H9 (cell line): ENCODE results near the gene AARS1. TPM values are rescaled to one million over a fixed set of nuclear protein-coding genes. Genes with fewer than 3 reads are reported as not detected.
"Not testable (repeated sequence)": the region's sequence is repeated elsewhere in the genome, so short reads cannot be mapped to it uniquely, and the experiment has no call there.

Experiments
- DNase-seq: peaks from one replicate; pipeline ENCODE4 v3.0.0-alpha.2; 2017
- H2AFZ ChIP-seq: one replicate; pipeline ENCODE4 v1.6.1; 2013; ENCODE audit warnings: mild to moderate bottlenecking, low read length, control low read depth, moderate library complexity
- H2AK5ac ChIP-seq: 2 replicates; pipeline ENCODE4 v1.6.1; 2013; ENCODE audit warnings: low read length, control low read depth, mixed read lengths; ENCODE audit not compliant: insufficient read length
- H2BK120ac ChIP-seq: one replicate; pipeline ENCODE4 v1.6.1; 2013; ENCODE audit warnings: low read depth, mild to moderate bottlenecking, low read length, control low read depth, inconsistent platforms; ENCODE audit not compliant: poor library complexity, severe bottlenecking
- H2BK12ac ChIP-seq: 2 replicates; pipeline ENCODE4 v1.6.1; 2013; ENCODE audit warnings: low read length, control low read depth, mixed read lengths, low read depth; ENCODE audit not compliant: insufficient read length
- H2BK15ac ChIP-seq: 2 replicates; pipeline ENCODE4 v1.6.1; 2013; ENCODE audit warnings: low read depth, low read length, control low read depth
- H2BK20ac ChIP-seq: one replicate; pipeline ENCODE4 v1.6.1; 2013; ENCODE audit warnings: low read depth, mild to moderate bottlenecking, low read length, control low read depth, inconsistent platforms; ENCODE audit not compliant: poor library complexity, severe bottlenecking
- H2BK5ac ChIP-seq: 2 replicates; pipeline ENCODE4 v1.6.1; 2013; ENCODE audit warnings: low read length, control low read depth, mixed read lengths; ENCODE audit not compliant: insufficient read length
- H3K14ac ChIP-seq: 2 replicates; pipeline ENCODE4 v1.6.1; 2013; ENCODE audit warnings: low read length, control low read depth; ENCODE audit not compliant: insufficient read depth
- H3K18ac ChIP-seq: 2 replicates; pipeline ENCODE4 v1.6.1; 2013; ENCODE audit warnings: low read depth, mild to moderate bottlenecking, mixed read lengths, low read length, control low read depth; ENCODE audit not compliant: insufficient read length
- H3K23ac ChIP-seq: 2 replicates; pipeline ENCODE4 v1.6.1; 2013; ENCODE audit warnings: low read length, control low read depth, mixed read lengths, low read depth; ENCODE audit not compliant: insufficient read length
- H3K23me2 ChIP-seq: 2 replicates; pipeline ENCODE4 v1.6.1; 2013; ENCODE audit warnings: low read depth, mild to moderate bottlenecking, mixed read lengths, low read length, control low read depth; ENCODE audit not compliant: insufficient read length, poor library complexity, severe bottlenecking
- H3K27ac ChIP-seq: 2 replicates; pipeline ENCODE4 v1.5.1; 2013; ENCODE audit warnings: low read length, control low read depth, mixed read lengths, low read depth; ENCODE audit not compliant: insufficient read length
- H3K27me3 ChIP-seq: 2 replicates; pipeline ENCODE4 v1.6.1; 2013; ENCODE audit warnings: low read length, control low read depth, inconsistent platforms; ENCODE audit not compliant: insufficient read depth
- H3K4ac ChIP-seq: 2 replicates; pipeline ENCODE4 v1.6.1; 2013; ENCODE audit warnings: low read depth, mild to moderate bottlenecking, control low read depth, inconsistent platforms, low read length, moderate library complexity
- H3K4me1 ChIP-seq: 2 replicates; pipeline ENCODE4 v1.6.1; 2013; ENCODE audit warnings: low read length, control low read depth, inconsistent platforms; ENCODE audit not compliant: insufficient read depth
- H3K4me2 ChIP-seq: 2 replicates; pipeline ENCODE4 v1.6.1; 2013; ENCODE audit warnings: low read length, control low read depth, mixed read lengths; ENCODE audit not compliant: insufficient read length, insufficient read depth
- H3K56ac ChIP-seq: 2 replicates; pipeline ENCODE4 v1.6.1; 2013; ENCODE audit warnings: low read depth, mild to moderate bottlenecking, mixed read lengths, low read length, control low read depth; ENCODE audit not compliant: insufficient read length
- H3K79me1 ChIP-seq: 2 replicates; pipeline ENCODE4 v1.6.1; 2013; ENCODE audit warnings: low read depth, mild to moderate bottlenecking, moderate library complexity, low read length, control low read depth, inconsistent platforms; ENCODE audit not compliant: insufficient read depth, poor library complexity, severe bottlenecking
- H3K79me2 ChIP-seq: 2 replicates; pipeline ENCODE4 v1.6.1; 2013; ENCODE audit warnings: low read length, control low read depth, inconsistent platforms; ENCODE audit not compliant: insufficient read depth
- H3K9ac ChIP-seq: 2 replicates; pipeline ENCODE4 v1.6.1; 2013; ENCODE audit warnings: low read length, control low read depth, mixed read lengths; ENCODE audit not compliant: insufficient read length; ENCODE audit errors: extremely low read depth
- H3K9me3 ChIP-seq: one replicate; pipeline ENCODE4 v1.6.1; 2013; ENCODE audit warnings: low read depth, low read length, inconsistent platforms; ENCODE audit not compliant: control insufficient read depth
- H3T11ph ChIP-seq: one replicate; pipeline ENCODE4 v1.6.1; 2013; ENCODE audit warnings: mild to moderate bottlenecking, low read length, control low read depth, inconsistent platforms
- H4K20me1 ChIP-seq: one replicate; pipeline ENCODE4 v1.6.1; 2013; ENCODE audit not compliant: control insufficient read depth, insufficient read length, insufficient read depth
- H4K5ac ChIP-seq: 2 replicates; pipeline ENCODE4 v1.6.1; 2013; ENCODE audit warnings: low read depth, mild to moderate bottlenecking, mixed read lengths, low read length, control low read depth; ENCODE audit not compliant: insufficient read length
- H4K8ac ChIP-seq: replicated peaks from 2 replicates; pipeline ENCODE4 v1.6.1; 2013; ENCODE audit warnings: low read length, control low read depth, mixed read lengths, low read depth; ENCODE audit not compliant: insufficient read length
- H4K91ac ChIP-seq: 2 replicates; pipeline ENCODE4 v1.6.1; 2013; ENCODE audit warnings: low read depth, mild to moderate bottlenecking, moderate library complexity, mixed read lengths, low read length, control low read depth; ENCODE audit not compliant: insufficient read length
- H3K27ac Mint-ChIP-seq, 3 experiments: 2 replicates in 2 of 3; 3 replicates in 1 of 3; pipeline ENCODE4 v1.8.0; 2020 to 2021; ENCODE audit warnings: mixed read lengths in 3 of 3, mild to moderate bottlenecking in 1 of 3, moderate library complexity in 1 of 3
- H3K27me3 Mint-ChIP-seq: 2 replicates; pipeline ENCODE4 v1.8.0; 2021; ENCODE audit warnings: low read depth, mild to moderate bottlenecking, moderate library complexity, mixed read lengths
- H3K36me3 Mint-ChIP-seq, 3 experiments: 2 replicates in 2 of 3; 3 replicates in 1 of 3; pipeline ENCODE4 v1.8.0; 2020 to 2021; ENCODE audit warnings: low read depth in 3 of 3, mixed read lengths in 3 of 3; ENCODE audit not compliant: insufficient read depth in 1 of 3
- H3K4me1 Mint-ChIP-seq, 2 experiments: 2 replicates each; pipeline ENCODE4 v1.8.0; 2020; ENCODE audit warnings: mixed read lengths in 2 of 2
- H3K4me3 Mint-ChIP-seq, 2 experiments: 2 replicates in 1 of 2; 3 replicates in 1 of 2; pipeline ENCODE4 v1.8.0; 2020 to 2021; ENCODE audit warnings: mild to moderate bottlenecking in 2 of 2, mixed read lengths in 2 of 2, moderate library complexity in 1 of 2
- H3K9me3 Mint-ChIP-seq, 2 experiments: 2 replicates in 1 of 2; 3 replicates in 1 of 2; pipeline ENCODE4 v1.8.0; 2020; ENCODE audit warnings: mild to moderate bottlenecking in 2 of 2, mixed read lengths in 2 of 2, moderate library complexity in 1 of 2
- CTCF ChIP-seq: fragments of 200-600 bp; sonication (generic); conservative IDR thresholded peaks from 3 replicates; pipeline ENCODE4 v1.8.0; 2021; ENCODE audit warnings: antibody characterized with exemption, mild to moderate bottlenecking
- WGBS: extraction: QIAGEN DNeasy Blood & Tissue Kit; methylation state at CpG from one replicate; pipeline ENCODE4 v1.1.7; 2013; ENCODE audit warnings: missing lambda C conversion rate, low lambda C conversion rate, mixed read lengths; ENCODE audit not compliant: insufficient read length; ENCODE audit errors: extremely low coverage; 5-methylcytosine and 5-hydroxymethylcytosine counted together
- total RNA-seq: library from RNA; stranded (reverse); gene quantifications from 2 replicates; pipeline ENCODE4 v1.2.1, GENCODE V29; 2021

The AARS1 gene
- total RNA-seq, 1 experiment from 2014 or later = 168 TPM

GRCh38 chr16:70294385-70295025 is 5.2 kb upstream of the AARS1 start:
- Histone ChIP-seq H3K56ac (no peak overlapping the region), H3K23me2 (peaks cover 2% of the 10 kb centered on the region), H2BK5ac (no peak overlapping the region), H3K14ac (no peak overlapping the region), H3K4me2 (no peak overlapping the region), H3K79me2 (no peaks in the 10 kb centered on the region), H3K18ac (no peak overlapping the region), H2BK20ac (no peak overlapping the region), H2BK12ac (no peak overlapping the region), H4K8ac (no peak overlapping the region), H3K9ac (no peak overlapping the region), H4K5ac (no peak overlapping the region), H2AK5ac (no peak overlapping the region), H3K23ac (no peak overlapping the region), H2BK15ac (no peak overlapping the region), H3K4ac (no peak overlapping the region), H3K4me1 (peaks cover 3% of the 10 kb centered on the region; the same call in 1 of the 2 replicates), H3K27ac (no peak overlapping the region), H2AFZ (no peak overlapping the region), H4K20me1 (no peaks in the 10 kb centered on the region), H2BK120ac (no peak overlapping the region), H4K91ac (no peak overlapping the region), H3K79me1 (no peaks in the 10 kb centered on the region), H3K9me3 (no peaks in the 10 kb centered on the region), H3T11ph (no peak overlapping the region), H3K27me3 (no peaks in the 10 kb centered on the region)
- DNase-seq = no peak
- H3K9me3 Mint-ChIP-seq = no peaks in the 10 kb centered on the region; a peak in 1 of 5 replicates
- H3K4me1 Mint-ChIP-seq = peaks cover 6 to 10% of the 10 kb centered on the region in 2 experiments; a peak in 3 of 4 replicates
- WGBS = no CpG with 5 or more reads among the region's 28 CpGs
- TF ChIP-seq CTCF = no peak
- no peak overlapping the region; a peak in 1 of 7 replicates for H3K27ac Mint-ChIP-seq
- no peak overlapping the region for H3K4me3 Mint-ChIP-seq
- no peaks in the 10 kb centered on the region for H3K27me3 Mint-ChIP-seq
- H3K36me3 Mint-ChIP-seq = no peaks in the 10 kb centered on the region

GRCh38 chr16:70292148-70292547 is 2.8 kb upstream of the AARS1 start:
- H3K18ac ChIP-seq, H2AFZ ChIP-seq, H3K27ac Mint-ChIP-seq, H4K91ac ChIP-seq, H3K14ac ChIP-seq, H3K36me3 Mint-ChIP-seq, H3K27me3 ChIP-seq, H3K27ac ChIP-seq, H3K4me1 ChIP-seq, H3K4me1 Mint-ChIP-seq, H3K4me2 ChIP-seq, H3K4ac ChIP-seq, H4K20me1 ChIP-seq, H3K23me2 ChIP-seq, H3K23ac ChIP-seq, H3T11ph ChIP-seq, H2BK20ac ChIP-seq, H4K5ac ChIP-seq, H4K8ac ChIP-seq, H2BK120ac ChIP-seq, DNase-seq, H2AK5ac ChIP-seq, H2BK12ac ChIP-seq, H3K79me1 ChIP-seq, H3K56ac ChIP-seq, H3K4me3 Mint-ChIP-seq, H2BK15ac ChIP-seq, H2BK5ac ChIP-seq, H3K9me3 Mint-ChIP-seq, H3K9ac ChIP-seq, H3K9me3 ChIP-seq, H3K27me3 Mint-ChIP-seq: not testable (repeated sequence)
- peaks cover 11% of the 10 kb centered on the region; the same call in 1 of the 2 replicates for H3K79me2 ChIP-seq
- no CpG with 5 or more reads among the region's 11 CpGs for WGBS
